HEK293 (cell line): ENCODE data around the gene KRT73.

Experiments used
- CTCF ChIA-PET: fragments of 350-600 bp; formaldehyde crosslinking; extraction: SDS; loops from one replicate; lab custom pipeline; 2021; ENCODE audit warnings: antibody characterized with exemption; lab: Yijun Ruan, JAX
- POLR2A ChIA-PET: fragments of 300-600 bp; formaldehyde crosslinking; extraction: SDS; loops from one replicate; lab custom pipeline; 2020; ENCODE audit warnings: antibody characterized with exemption, inconsistent platforms; lab: Yijun Ruan, JAX
- H3K27ac ChIP-seq: fragments of 200-500 bp; sonication (Bioruptor generic); 2 replicates; pipeline ENCODE4 v1.5.1; 2014; ENCODE audit warnings: low read depth, low read length, control low read depth, inconsistent platforms; ENCODE audit errors: extremely low read depth
- H3K36me3 ChIP-seq, 2 experiments: fragments of 200-500 bp in 1 of 2; sonication (Bioruptor generic) in 1 of 2; 1 replicate in 1 of 2; 2 replicates in 1 of 2; pipeline ENCODE4 v1.5.1; 2014 to 2017; ENCODE audit warnings: inconsistent platforms in 2 of 2, low read length in 2 of 2; ENCODE audit not compliant: control insufficient read depth in 2 of 2, insufficient read depth in 1 of 2
- H3K4me1 ChIP-seq: fragments of 200-500 bp; sonication (Bioruptor generic); 2 replicates; pipeline ENCODE4 v1.5.1; 2014; ENCODE audit warnings: mild to moderate bottlenecking, low read length, inconsistent platforms; ENCODE audit not compliant: control insufficient read depth, insufficient read depth
- H3K4me3 ChIP-seq: 2 replicates; pipeline ENCODE4 v1.5.1; 2011; ENCODE audit warnings: low read depth, mild to moderate bottlenecking, control low read depth, low read length, moderate library complexity
- H3K9me3 ChIP-seq: fragments of 200-500 bp; sonication (Bioruptor generic); 2 replicates; pipeline ENCODE4 v1.5.1; 2014; ENCODE audit warnings: low read depth, low read length, inconsistent platforms; ENCODE audit not compliant: control insufficient read depth, insufficient read depth
- BCL11B ChIP-seq: fragments of 450-650 bp; formaldehyde crosslinking; IDR thresholded peaks from 2 replicates; pipeline ENCODE4 v1.5.1; 2016; ENCODE audit warnings: low read depth, missing biosample characterization, missing genetic modification characterization
- EGR2 ChIP-seq: fragments of 450-650 bp; formaldehyde crosslinking; IDR thresholded peaks from 2 replicates; pipeline ENCODE4 v1.5.1; 2016; ENCODE audit warnings: low read depth, missing biosample characterization, missing genetic modification characterization
- KLF10 ChIP-seq: fragments of 450-650 bp; IDR thresholded peaks from 2 replicates; pipeline ENCODE4 v1.5.1; 2018; ENCODE audit warnings: missing biosample characterization, mild to moderate bottlenecking, missing genetic modification characterization
- SETDB1 ChIP-seq: IDR thresholded peaks from one replicate; pipeline ENCODE4 v1.6.1; 2017; ENCODE audit warnings: mild to moderate bottlenecking, low read length, moderate library complexity, mixed read lengths; ENCODE audit not compliant: insufficient read length
- SP7 ChIP-seq: fragments of 450-650 bp; formaldehyde crosslinking; IDR thresholded peaks from 2 replicates; pipeline ENCODE4 v1.5.1; 2016; ENCODE audit warnings: missing biosample characterization, missing genetic modification characterization
- ZBTB1 ChIP-seq: fragments of 450-650 bp; formaldehyde crosslinking; IDR thresholded peaks from 2 replicates; pipeline ENCODE4 v1.5.1; 2016; ENCODE audit warnings: missing biosample characterization, missing genetic modification characterization
- ZBTB6 ChIP-seq: fragments of 450-650 bp; formaldehyde crosslinking; IDR thresholded peaks from 2 replicates; pipeline ENCODE4 v1.5.1; 2017; ENCODE audit warnings: missing biosample characterization, missing genetic modification characterization
- ZFP69B ChIP-seq: fragments of 450-650 bp; formaldehyde crosslinking; IDR thresholded peaks from 2 replicates; pipeline ENCODE4 v1.5.1; 2016; ENCODE audit warnings: missing biosample characterization, missing genetic modification characterization
- ZNF138 ChIP-seq: fragments of 450-650 bp; formaldehyde crosslinking; IDR thresholded peaks from 2 replicates; pipeline ENCODE4 v1.5.1; 2016; ENCODE audit warnings: missing biosample characterization, missing genetic modification characterization, borderline replicate concordance
- ZNF18 ChIP-seq: fragments of 450-650 bp; formaldehyde crosslinking; IDR thresholded peaks from 2 replicates; pipeline ENCODE4 v1.5.1; 2016; ENCODE audit warnings: missing biosample characterization, missing genetic modification characterization
- ZNF19 ChIP-seq: fragments of 450-650 bp; formaldehyde crosslinking; IDR thresholded peaks from 2 replicates; pipeline ENCODE4; 2016; ENCODE audit warnings: missing biosample characterization, missing genetic modification characterization, low read depth
- ZNF239 ChIP-seq: fragments of 450-650 bp; formaldehyde crosslinking; IDR thresholded peaks from 2 replicates; pipeline ENCODE4 v1.5.1; 2016; ENCODE audit warnings: missing biosample characterization, missing genetic modification characterization
- ZNF394 ChIP-seq: fragments of 450-650 bp; formaldehyde crosslinking; IDR thresholded peaks from 2 replicates; pipeline ENCODE4 v1.5.1; 2016; ENCODE audit warnings: missing biosample characterization, missing genetic modification characterization, mild to moderate bottlenecking, moderate library complexity, borderline replicate concordance
- ZNF433 ChIP-seq: fragments of 450-650 bp; formaldehyde crosslinking; IDR thresholded peaks from 2 replicates; pipeline ENCODE4 v1.5.1; 2016; ENCODE audit warnings: missing biosample characterization, missing genetic modification characterization, low read depth
- ZNF473 ChIP-seq: fragments of 450-650 bp; formaldehyde crosslinking; IDR thresholded peaks from 2 replicates; pipeline ENCODE4 v1.5.1; 2017; ENCODE audit warnings: missing biosample characterization, missing genetic modification characterization
- ZNF488 ChIP-seq: fragments of 450-650 bp; formaldehyde crosslinking; IDR thresholded peaks from 2 replicates; pipeline ENCODE4 v1.5.1; 2016; ENCODE audit warnings: missing biosample characterization, missing genetic modification characterization
- ZNF510 ChIP-seq: fragments of 450-650 bp; formaldehyde crosslinking; IDR thresholded peaks from 2 replicates; pipeline ENCODE4 v1.5.1; 2018; ENCODE audit warnings: mild to moderate bottlenecking, missing genetic modification characterization, missing biosample characterization; ENCODE audit not compliant: insufficient replicate concordance
- ZNF521 ChIP-seq: fragments of 450-650 bp; formaldehyde crosslinking; IDR thresholded peaks from 2 replicates; pipeline ENCODE4 v1.5.1; 2017; ENCODE audit warnings: missing biosample characterization, mild to moderate bottlenecking, missing genetic modification characterization
- ZNF548 ChIP-seq: fragments of 450-650 bp; formaldehyde crosslinking; IDR thresholded peaks from 2 replicates; pipeline ENCODE4 v1.5.1; 2016; ENCODE audit warnings: missing biosample characterization, missing genetic modification characterization
- ZNF571 ChIP-seq: fragments of 450-650 bp; formaldehyde crosslinking; IDR thresholded peaks from 2 replicates; pipeline ENCODE4 v1.5.0; 2017; ENCODE audit warnings: missing biosample characterization, missing genetic modification characterization
- TF ChIP-seq, protein P1 (sequence below): fragments of 450-650 bp; formaldehyde crosslinking; IDR thresholded peaks from 2 replicates; pipeline ENCODE4 v1.5.1; 2016; ENCODE audit warnings: missing biosample characterization, missing genetic modification characterization
- TF ChIP-seq, protein P2 (sequence below): fragments of 450-650 bp; formaldehyde crosslinking; IDR thresholded peaks from 2 replicates; pipeline ENCODE4 v1.5.1; 2016; ENCODE audit warnings: missing biosample characterization, missing genetic modification characterization
- TF ChIP-seq, protein P3 (sequence below): fragments of 450-650 bp; formaldehyde crosslinking; IDR thresholded peaks from 2 replicates; pipeline ENCODE4; 2016; ENCODE audit warnings: missing biosample characterization, missing genetic modification characterization
- TF ChIP-seq, protein P4 (sequence below): fragments of 450-650 bp; formaldehyde crosslinking; IDR thresholded peaks from 2 replicates; pipeline ENCODE4 v1.5.1; 2016; ENCODE audit warnings: missing biosample characterization, missing genetic modification characterization

Gene KRT73

DNA sequence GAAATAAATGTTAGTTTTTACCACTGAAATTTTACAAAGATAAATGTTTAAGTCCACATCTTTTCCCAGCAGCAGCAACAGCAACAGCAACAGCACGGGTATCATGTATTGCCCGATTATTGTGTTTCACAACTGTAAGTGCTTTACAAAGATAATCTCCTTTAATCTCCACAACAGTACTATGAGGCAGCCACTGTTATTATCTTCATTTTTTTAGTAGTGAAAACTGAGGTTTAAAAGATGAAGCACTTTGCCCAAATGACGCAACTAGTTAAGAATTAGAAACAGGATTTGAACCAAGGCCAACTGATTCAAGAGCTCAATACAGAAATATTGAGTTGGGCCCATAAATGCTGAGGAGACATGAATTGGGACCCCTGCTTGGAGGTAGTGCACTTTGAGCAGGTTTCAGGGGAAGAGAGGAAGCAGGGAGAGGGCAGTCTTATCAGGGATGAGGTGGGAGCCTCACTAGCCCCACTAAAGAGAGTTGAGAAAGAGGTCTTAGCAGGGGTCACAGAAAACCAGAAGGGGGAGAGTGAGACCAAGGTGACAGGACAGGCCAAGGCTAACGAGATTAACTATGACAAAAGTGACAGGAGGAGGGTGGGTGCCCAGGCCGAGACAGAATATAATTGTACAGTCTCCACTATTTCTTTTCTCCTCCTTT, 18.4 kb upstream of the KRT73 start:
- ChIA-PET POLR2A (no interaction called here), CTCF (interaction anchor here (0.6 kb wide), 2 partner anchors 223 to 296 kb away, joined by 3 read pairs; no protein-coding TSS in a partner anchor)
- Histone ChIP-seq H3K27ac (no peak overlapping the region), H3K4me1 (no peaks in the 10 kb centered on the region; the same call in 1 of the 2 replicates), H3K4me3 (no peak overlapping the region), H3K9me3 (no peaks in the 10 kb centered on the region), H3K36me3 (no peaks in the 10 kb centered on the region)
- TF ChIP-seq ZNF571 (tag by site-specific recombination) (no peak), ZNF138 (tag by site-specific recombination) (no peak), SP7 (tag by site-specific recombination) (no peak), ZNF19 (tag by site-specific recombination) (no peak), EGR2 (tag by site-specific recombination) (no peak), ZNF18 (tag by site-specific recombination) (no peak), ZNF473 (tag by site-specific recombination) (no peak), ZNF521 (tag by site-specific recombination) (no peak), BCL11B (tag by site-specific recombination) (no peak), ZNF394 (tag by site-specific recombination) (no peak), ZNF488 (tag by site-specific recombination) (no peak), SETDB1 (no peak)
- TF ChIP-seq, protein P1, sequence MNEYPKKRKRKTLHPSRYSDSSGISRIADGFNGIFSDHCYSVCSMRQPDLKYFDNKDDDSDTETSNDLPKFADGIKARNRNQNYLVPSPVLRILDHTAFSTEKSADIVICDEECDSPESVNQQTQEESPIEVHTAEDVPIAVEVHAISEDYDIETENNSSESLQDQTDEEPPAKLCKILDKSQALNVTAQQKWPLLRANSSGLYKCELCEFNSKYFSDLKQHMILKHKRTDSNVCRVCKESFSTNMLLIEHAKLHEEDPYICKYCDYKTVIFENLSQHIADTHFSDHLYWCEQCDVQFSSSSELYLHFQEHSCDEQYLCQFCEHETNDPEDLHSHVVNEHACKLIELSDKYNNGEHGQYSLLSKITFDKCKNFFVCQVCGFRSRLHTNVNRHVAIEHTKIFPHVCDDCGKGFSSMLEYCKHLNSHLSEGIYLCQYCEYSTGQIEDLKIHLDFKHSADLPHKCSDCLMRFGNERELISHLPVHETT: no peak
- TF ChIP-seq, protein P2, sequence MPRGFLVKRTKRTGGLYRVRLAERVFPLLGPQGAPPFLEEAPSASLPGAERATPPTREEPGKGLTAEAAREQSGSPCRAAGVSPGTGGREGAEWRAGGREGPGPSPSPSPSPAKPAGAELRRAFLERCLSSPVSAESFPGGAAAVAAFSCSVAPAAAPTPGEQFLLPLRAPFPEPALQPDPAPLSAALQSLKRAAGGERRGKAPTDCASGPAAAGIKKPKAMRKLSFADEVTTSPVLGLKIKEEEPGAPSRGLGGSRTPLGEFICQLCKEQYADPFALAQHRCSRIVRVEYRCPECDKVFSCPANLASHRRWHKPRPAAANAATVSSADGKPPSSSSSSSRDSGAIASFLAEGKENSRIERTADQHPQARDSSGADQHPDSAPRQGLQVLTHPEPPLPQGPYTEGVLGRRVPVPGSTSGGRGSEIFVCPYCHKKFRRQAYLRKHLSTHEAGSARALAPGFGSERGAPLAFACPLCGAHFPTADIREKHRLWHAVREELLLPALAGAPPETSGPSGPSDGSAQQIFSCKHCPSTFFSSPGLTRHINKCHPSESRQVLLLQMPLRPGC: no peak
- TF ChIP-seq, protein P3, sequence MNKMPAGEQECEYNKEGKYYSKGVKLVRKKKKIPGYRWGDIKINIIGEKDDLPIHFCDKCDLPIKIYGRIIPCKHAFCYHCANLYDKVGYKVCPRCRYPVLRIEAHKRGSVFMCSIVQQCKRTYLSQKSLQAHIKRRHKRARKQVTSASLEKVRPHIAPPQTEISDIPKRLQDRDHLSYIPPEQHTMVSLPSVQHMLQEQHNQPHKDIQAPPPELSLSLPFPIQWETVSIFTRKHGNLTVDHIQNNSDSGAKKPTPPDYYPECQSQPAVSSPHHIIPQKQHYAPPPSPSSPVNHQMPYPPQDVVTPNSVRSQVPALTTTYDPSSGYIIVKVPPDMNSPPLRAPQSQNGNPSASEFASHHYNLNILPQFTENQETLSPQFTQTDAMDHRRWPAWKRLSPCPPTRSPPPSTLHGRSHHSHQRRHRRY: no peak
- TF ChIP-seq, all 188 proteins: peak for 0

- Histone ChIP-seq H3K4me3 (no peak overlapping the region), H3K9me3 (no peaks in the 10 kb centered on the region), H3K4me1 (no peaks in the 10 kb centered on the region; the same call in 1 of the 2 replicates), H3K36me3 (no peaks in the 10 kb centered on the region), H3K27ac (no peak overlapping the region)
- CTCF ChIA-PET: interaction anchor here (0.6 kb wide), 1 partner anchor 296 kb away, joined by 3 read pairs; no protein-coding TSS in a partner anchor
- POLR2A ChIA-PET: no interaction called here
- no peak for TF ChIP-seq ZNF239 (tag by site-specific recombination)
- no peak for TF ChIP-seq ZNF433 (tag by site-specific recombination)
- no peak for TF ChIP-seq KLF10 (tag by site-specific recombination)
- TF ChIP-seq ZFP69B (tag by site-specific recombination): no peak
- TF ChIP-seq ZBTB1: no peak
- no peak for TF ChIP-seq ZNF548 (tag by site-specific recombination)
- TF ChIP-seq ZNF521 (tag by site-specific recombination): no peak
- no peak for TF ChIP-seq SETDB1
- TF ChIP-seq ZBTB6: no peak
- TF ChIP-seq ZNF510: no peak
- TF ChIP-seq, protein P4, sequence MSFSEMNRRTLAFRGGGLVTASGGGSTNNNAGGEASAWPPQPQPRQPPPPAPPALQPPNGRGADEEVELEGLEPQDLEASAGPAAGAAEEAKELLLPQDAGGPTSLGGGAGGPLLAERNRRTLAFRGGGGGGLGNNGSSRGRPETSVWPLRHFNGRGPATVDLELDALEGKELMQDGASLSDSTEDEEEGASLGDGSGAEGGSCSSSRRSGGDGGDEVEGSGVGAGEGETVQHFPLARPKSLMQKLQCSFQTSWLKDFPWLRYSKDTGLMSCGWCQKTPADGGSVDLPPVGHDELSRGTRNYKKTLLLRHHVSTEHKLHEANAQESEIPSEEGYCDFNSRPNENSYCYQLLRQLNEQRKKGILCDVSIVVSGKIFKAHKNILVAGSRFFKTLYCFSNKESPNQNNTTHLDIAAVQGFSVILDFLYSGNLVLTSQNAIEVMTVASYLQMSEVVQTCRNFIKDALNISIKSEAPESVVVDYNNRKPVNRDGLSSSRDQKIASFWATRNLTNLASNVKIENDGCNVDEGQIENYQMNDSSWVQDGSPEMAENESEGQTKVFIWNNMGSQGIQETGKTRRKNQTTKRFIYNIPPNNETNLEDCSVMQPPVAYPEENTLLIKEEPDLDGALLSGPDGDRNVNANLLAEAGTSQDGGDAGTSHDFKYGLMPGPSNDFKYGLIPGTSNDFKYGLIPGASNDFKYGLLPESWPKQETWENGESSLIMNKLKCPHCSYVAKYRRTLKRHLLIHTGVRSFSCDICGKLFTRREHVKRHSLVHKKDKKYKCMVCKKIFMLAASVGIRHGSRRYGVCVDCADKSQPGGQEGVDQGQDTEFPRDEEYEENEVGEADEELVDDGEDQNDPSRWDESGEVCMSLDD (tag by site-specific recombination): no peak
Observed at GRCh38 chr12:52636189-52636588, 17.8 kb upstream of the KRT73 start.
